Measurements from ENCODE around the gene ZNF577. TPM values are rescaled to one million over a fixed set of nuclear protein-coding genes. Genes with fewer than 3 reads are reported as not detected.

ZNF577 gene
- total RNA-seq, 1 donor from 2014 or later, result 14.3 TPM

- Mint-ChIP-seq H3K4me3 (ENCODE audit: unreplicated experiment) (no peak overlapping the region), H3K27ac (ENCODE audit: unreplicated experiment) (no peak overlapping the region), H3K27me3 (ENCODE audit: unreplicated experiment) (peaks cover 4% of the 10 kb centered on the region), H3K9me3 (ENCODE audit: unreplicated experiment) (peaks cover 5% of the 10 kb centered on the region), H3K4me1 (ENCODE audit: low read depth, unreplicated experiment) (peaks cover 3% of the 10 kb centered on the region), H3K36me3 (ENCODE audit: unreplicated experiment) (peaks cover 48% of the 10 kb centered on the region)
- DNase-seq, result no peak
- no peak for TF ChIP-seq CTCF (IDR thresholded peaks at IDR 0.05; ENCODE audit: partially characterized antibody, unreplicated experiment)
Observed at GRCh38 chr19:51889934-51890333, 2.2 kb upstream of the ZNF577 start.

- Mint-ChIP-seq H3K9me3 (ENCODE audit: unreplicated experiment) (no peaks in the 10 kb centered on the region), H3K36me3 (ENCODE audit: unreplicated experiment) (peaks cover 19% of the 10 kb centered on the region), H3K27ac (ENCODE audit: unreplicated experiment) (no peak overlapping the region), H3K4me3 (ENCODE audit: unreplicated experiment) (no peak overlapping the region), H3K4me1 (ENCODE audit: low read depth, unreplicated experiment) (peaks cover 3% of the 10 kb centered on the region), H3K27me3 (ENCODE audit: unreplicated experiment) (no peaks in the 10 kb centered on the region)
- no peak for TF ChIP-seq CTCF (IDR thresholded peaks at IDR 0.05; ENCODE audit: partially characterized antibody, unreplicated experiment)
- DNase-seq, result no peak
Observed at GRCh38 chr19:51884713-51885112, 3.0 kb downstream of the ZNF577 start.

- Mint-ChIP-seq H3K27ac (ENCODE audit: unreplicated experiment) (no peak overlapping the region), H3K36me3 (ENCODE audit: unreplicated experiment) (peaks cover 22% of the 10 kb centered on the region), H3K27me3 (ENCODE audit: unreplicated experiment) (no peaks in the 10 kb centered on the region), H3K4me3 (ENCODE audit: unreplicated experiment) (no peak overlapping the region), H3K9me3 (ENCODE audit: unreplicated experiment) (no peaks in the 10 kb centered on the region), H3K4me1 (ENCODE audit: low read depth, unreplicated experiment) (no peaks in the 10 kb centered on the region)
- no peak for DNase-seq
- TF ChIP-seq CTCF (IDR thresholded peaks at IDR 0.05; ENCODE audit: partially characterized antibody, unreplicated experiment), result no peak
Observed at GRCh38 chr19:51882518-51882917, 5.2 kb downstream of the ZNF577 start.

- Mint-ChIP-seq H3K36me3 (ENCODE audit: unreplicated experiment) (peaks cover 77% of the 10 kb centered on the region), H3K4me3 (ENCODE audit: unreplicated experiment) (peak overlapping the region; percentile 14), H3K9me3 (ENCODE audit: unreplicated experiment) (peaks cover 28% of the 10 kb centered on the region), H3K27me3 (ENCODE audit: unreplicated experiment) (peaks cover 3% of the 10 kb centered on the region), H3K27ac (ENCODE audit: unreplicated experiment) (no peak overlapping the region), H3K4me1 (ENCODE audit: low read depth, unreplicated experiment) (no peaks in the 10 kb centered on the region)
- TF ChIP-seq CTCF (IDR thresholded peaks at IDR 0.05; ENCODE audit: partially characterized antibody, unreplicated experiment), result no peak
- DNase-seq, result no peak
Observed at GRCh38 chr19:51873097-51873496, 14.7 kb downstream of the ZNF577 start.

GRCh38 chr19:51861870-51862622, 25.7 kb downstream of the ZNF577 start:
- Mint-ChIP-seq H3K4me1 (ENCODE audit: low read depth, unreplicated experiment) (no peaks in the 10 kb centered on the region), H3K36me3 (ENCODE audit: unreplicated experiment) (peaks cover 52% of the 10 kb centered on the region), H3K27me3 (ENCODE audit: unreplicated experiment) (no peaks in the 10 kb centered on the region), H3K27ac (ENCODE audit: unreplicated experiment) (no peak overlapping the region), H3K9me3 (ENCODE audit: unreplicated experiment) (peaks cover 15% of the 10 kb centered on the region), H3K4me3 (ENCODE audit: unreplicated experiment) (no peak overlapping the region)
- no peak for DNase-seq
- no peak for TF ChIP-seq CTCF (IDR thresholded peaks at IDR 0.05; ENCODE audit: partially characterized antibody, unreplicated experiment)
